ENCODE data around the gene TMPRSS6.

Gene TMPRSS6

DNA sequence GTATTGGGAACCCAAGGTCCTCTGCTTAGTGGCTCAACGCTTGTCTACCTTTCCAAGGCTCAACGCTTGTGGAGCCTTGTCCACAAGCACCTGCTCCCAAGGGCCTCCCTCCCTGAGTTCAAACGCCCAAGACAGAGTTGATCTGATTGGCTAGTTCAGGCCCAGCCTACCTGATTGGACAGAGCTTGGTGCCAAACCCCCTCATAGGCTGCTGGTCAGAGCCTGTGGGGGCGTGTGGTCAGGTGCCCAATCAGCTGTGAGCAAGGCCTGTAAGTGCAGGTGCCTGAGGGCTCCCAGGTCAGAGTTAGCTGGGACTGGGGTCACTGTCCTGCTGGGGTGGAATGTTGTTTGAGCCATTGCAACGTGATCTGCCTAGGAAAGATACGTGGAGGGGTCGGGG, 16.9 kb upstream of the TMPRSS6 start:
- peak; percentile 68 for DNase-seq (ENCODE audit: low read depth)
- TF ChIP-seq, protein P1, sequence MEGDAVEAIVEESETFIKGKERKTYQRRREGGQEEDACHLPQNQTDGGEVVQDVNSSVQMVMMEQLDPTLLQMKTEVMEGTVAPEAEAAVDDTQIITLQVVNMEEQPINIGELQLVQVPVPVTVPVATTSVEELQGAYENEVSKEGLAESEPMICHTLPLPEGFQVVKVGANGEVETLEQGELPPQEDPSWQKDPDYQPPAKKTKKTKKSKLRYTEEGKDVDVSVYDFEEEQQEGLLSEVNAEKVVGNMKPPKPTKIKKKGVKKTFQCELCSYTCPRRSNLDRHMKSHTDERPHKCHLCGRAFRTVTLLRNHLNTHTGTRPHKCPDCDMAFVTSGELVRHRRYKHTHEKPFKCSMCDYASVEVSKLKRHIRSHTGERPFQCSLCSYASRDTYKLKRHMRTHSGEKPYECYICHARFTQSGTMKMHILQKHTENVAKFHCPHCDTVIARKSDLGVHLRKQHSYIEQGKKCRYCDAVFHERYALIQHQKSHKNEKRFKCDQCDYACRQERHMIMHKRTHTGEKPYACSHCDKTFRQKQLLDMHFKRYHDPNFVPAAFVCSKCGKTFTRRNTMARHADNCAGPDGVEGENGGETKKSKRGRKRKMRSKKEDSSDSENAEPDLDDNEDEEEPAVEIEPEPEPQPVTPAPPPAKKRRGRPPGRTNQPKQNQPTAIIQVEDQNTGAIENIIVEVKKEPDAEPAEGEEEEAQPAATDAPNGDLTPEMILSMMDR (IDR thresholded peaks at IDR 0.05; ENCODE audit: insufficient read depth, low read depth, low read length, missing control alignments): no peak
- H3K4me3 ChIP-seq (ENCODE audit: low read depth, low read length): no peak overlapping the region

DNA sequence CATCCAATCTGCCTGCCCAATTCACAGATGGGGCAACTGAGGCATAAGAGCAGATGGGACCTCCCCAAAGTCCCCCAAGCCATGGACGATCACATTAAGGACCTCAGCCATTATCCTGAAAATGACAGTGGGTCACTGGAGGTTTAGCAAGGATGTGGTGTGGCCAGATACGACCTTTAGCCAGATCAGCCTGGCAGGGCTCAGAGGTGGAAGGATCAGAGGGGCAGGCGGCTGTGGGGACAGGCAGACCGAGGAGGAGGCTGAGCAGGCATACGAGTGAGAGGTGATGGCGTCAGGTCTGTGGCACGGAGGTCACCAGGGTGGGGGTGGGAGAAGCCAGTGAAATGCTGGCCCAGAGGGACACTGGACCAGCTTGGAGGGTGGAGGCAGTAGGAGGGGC, 14.1 kb upstream of the TMPRSS6 start:
- DNase-seq (ENCODE audit: low read depth): no peak
- TF ChIP-seq, protein P1 (IDR thresholded peaks at IDR 0.05; ENCODE audit: insufficient read depth, low read depth, low read length, missing control alignments): no peak
- no peak overlapping the region for H3K4me3 ChIP-seq (ENCODE audit: low read depth, low read length)

GRCh38 chr22:37122598-37123180, 13.2 kb upstream of the TMPRSS6 start:
- no peak for DNase-seq (ENCODE audit: low read depth)
- TF ChIP-seq, protein P1 (IDR thresholded peaks at IDR 0.05; ENCODE audit: insufficient read depth, low read depth, low read length, missing control alignments): no peak
- no peak overlapping the region for H3K4me3 ChIP-seq (ENCODE audit: low read depth, low read length)

DNA sequence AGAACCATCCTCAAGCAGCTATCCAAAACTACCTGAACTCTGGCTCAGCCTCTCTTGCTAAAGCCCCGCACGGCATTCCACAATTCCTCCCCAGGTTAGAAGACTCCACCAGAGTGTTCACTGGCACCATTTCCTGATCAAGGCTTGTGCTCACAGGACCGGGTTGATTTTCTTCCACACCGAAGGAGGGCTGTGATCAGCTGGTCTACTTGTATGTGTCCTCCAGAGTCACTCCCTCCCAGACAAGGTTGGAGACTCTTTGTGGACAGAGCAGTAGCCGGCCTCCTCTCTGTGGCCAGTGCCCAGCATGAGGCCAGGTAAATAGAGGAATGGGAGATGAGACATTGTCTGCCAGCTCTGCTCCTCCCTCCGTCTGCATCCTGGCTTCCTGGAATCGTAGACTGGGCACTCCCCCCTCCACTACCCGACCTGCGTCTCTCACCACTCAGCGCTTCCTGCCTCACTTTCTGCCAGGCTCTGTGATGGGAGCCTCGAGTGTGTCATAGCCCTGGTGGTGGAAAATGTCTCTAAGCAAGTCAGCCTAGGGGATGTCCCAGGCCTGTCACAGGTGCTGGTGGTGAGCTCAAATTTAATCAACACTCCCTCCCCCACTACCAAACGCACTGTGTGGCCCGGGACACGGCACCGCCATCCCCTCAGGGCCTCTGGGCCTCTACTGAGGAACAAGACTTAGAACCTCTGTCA, 12.5 kb upstream of the TMPRSS6 start:
- TF ChIP-seq, protein P1 (IDR thresholded peaks at IDR 0.05; ENCODE audit: insufficient read depth, low read depth, low read length, missing control alignments): peak; percentile 2

GRCh38 chr22:37120569-37121340, 11.2 kb upstream of the TMPRSS6 start:
- TF ChIP-seq, protein P1 (IDR thresholded peaks at IDR 0.05; ENCODE audit: insufficient read depth, low read depth, low read length, missing control alignments): no peak
- no peak overlapping the region for H3K4me3 ChIP-seq (ENCODE audit: low read depth, low read length)
- no peak for DNase-seq (ENCODE audit: low read depth)

More for the DNA sequence above, 12.5 kb upstream of the TMPRSS6 start:
- no peak overlapping the region for H3K4me3 ChIP-seq (ENCODE audit: low read depth, low read length)
- DNase-seq (ENCODE audit: low read depth): peak; percentile 89

DNA sequence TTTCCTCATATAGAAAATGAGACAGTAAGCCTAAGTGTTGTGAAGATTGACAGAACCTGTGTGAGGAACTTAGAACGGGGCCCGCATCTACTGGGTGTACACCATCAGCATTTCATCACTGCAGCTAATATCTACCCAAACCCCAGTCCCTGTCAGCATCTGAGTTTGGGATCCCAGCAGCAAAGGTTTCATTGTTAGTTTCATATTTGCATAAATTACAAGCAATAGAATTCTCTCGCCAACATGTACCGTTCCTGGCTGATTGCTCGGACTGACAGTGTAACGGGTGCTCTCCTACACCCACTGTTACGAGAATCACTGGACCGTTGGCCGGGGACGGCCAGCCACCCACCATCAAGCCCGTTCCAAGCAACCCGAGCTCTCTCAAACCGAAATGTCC, 10.4 kb upstream of the TMPRSS6 start:
- peak; percentile 53 for DNase-seq (ENCODE audit: low read depth)
- no peak overlapping the region for H3K4me3 ChIP-seq (ENCODE audit: low read depth, low read length)
- TF ChIP-seq, protein P1 (IDR thresholded peaks at IDR 0.05; ENCODE audit: insufficient read depth, low read depth, low read length, missing control alignments): no peak
